ENCODE measurements around the gene SLC23A3.
"Not testable (repeated sequence)": the region's sequence is repeated elsewhere in the genome, so short reads cannot be mapped to it uniquely, and the experiment has no call there.

Gene SLC23A3

GRCh38 chr2:219205981-219206327, 36.1 kb upstream of the SLC23A3 start:
- no peak for DNase-seq (ENCODE audit: low read depth in 2 of 2, low spot score in 1 of 2)

- no peak for DNase-seq (ENCODE audit: low read depth in 2 of 2, low spot score in 1 of 2)
Measured at GRCh38 chr2:219205165-219205538, 35.3 kb upstream of the SLC23A3 start.

GRCh38 chr2:219204425-219205164, 34.8 kb upstream of the SLC23A3 start:
- no peak for DNase-seq (ENCODE audit: low read depth in 2 of 2, low spot score in 1 of 2)

GRCh38 chr2:219201331-219201730, 31.5 kb upstream of the SLC23A3 start:
- not testable (repeated sequence) for DNase-seq (ENCODE audit: low read depth in 2 of 2, low spot score in 1 of 2)

GRCh38 chr2:219200502-219201326, 30.9 kb upstream of the SLC23A3 start:
- DNase-seq (ENCODE audit: low read depth in 2 of 2, low spot score in 1 of 2), result not testable (repeated sequence)

- DNase-seq (ENCODE audit: low read depth in 2 of 2, low spot score in 1 of 2), result no peak
Measured at GRCh38 chr2:219199470-219200211, 29.8 kb upstream of the SLC23A3 start.

- DNase-seq (ENCODE audit: low read depth in 2 of 2, low spot score in 1 of 2), result no peak
Measured at GRCh38 chr2:219198974-219199373, 29.1 kb upstream of the SLC23A3 start.

GRCh38 chr2:219197388-219197787, 27.6 kb upstream of the SLC23A3 start:
- DNase-seq (ENCODE audit: low read depth in 2 of 2, low spot score in 1 of 2), result no peak

- no peak for DNase-seq (ENCODE audit: low read depth in 2 of 2, low spot score in 1 of 2)
Measured at GRCh38 chr2:219186754-219187456, 17.1 kb upstream of the SLC23A3 start.

- DNase-seq (ENCODE audit: low read depth in 2 of 2, low spot score in 1 of 2), result no peak
Measured at GRCh38 chr2:219184121-219184520, 14.3 kb upstream of the SLC23A3 start.

GRCh38 chr2:219183151-219183772, 13.4 kb upstream of the SLC23A3 start:
- DNase-seq (ENCODE audit: low read depth in 2 of 2, low spot score in 1 of 2), result no peak

GRCh38 chr2:219182331-219183150, 12.7 kb upstream of the SLC23A3 start:
- DNase-seq (ENCODE audit: low read depth in 2 of 2, low spot score in 1 of 2), result no peak

GRCh38 chr2:219181531-219181930, 11.7 kb upstream of the SLC23A3 start:
- DNase-seq (ENCODE audit: low read depth in 2 of 2, low spot score in 1 of 2), result no peak

GRCh38 chr2:219180961-219181360, 11.1 kb upstream of the SLC23A3 start:
- DNase-seq (ENCODE audit: low read depth in 2 of 2, low spot score in 1 of 2), result no peak

GRCh38 chr2:219179601-219180465, 10.0 kb upstream of the SLC23A3 start:
- DNase-seq (ENCODE audit: low read depth in 2 of 2, low spot score in 1 of 2), result no peak

- DNase-seq (ENCODE audit: low read depth in 2 of 2, low spot score in 1 of 2), result no peak
Measured at GRCh38 chr2:219178377-219179175, 8.7 kb upstream of the SLC23A3 start.

- DNase-seq (ENCODE audit: low read depth in 2 of 2, low spot score in 1 of 2), result peak; percentile 56 to 63
Measured at GRCh38 chr2:219177552-219178376, 7.9 kb upstream of the SLC23A3 start, which contains the start of gene RETREG2. Gene RETREG2, plus strand, starts transcription at chr2:219178275. Its CDS starts 78 bp downstream, at chr2:219178353.
